Measurements from ENCODE around the gene JPH2. TPM values are rescaled to one million over a fixed set of nuclear protein-coding genes. Genes with fewer than 3 reads are reported as not detected.
A peak's percentile ranks its signal among the peaks of the same experiment; 100 is the strongest.
"Not testable (repeated sequence)": the region's sequence is repeated elsewhere in the genome, so short reads cannot be mapped to it uniquely, and the experiment has no call there.

Gene JPH2
- total RNA-seq, 1 donor from 2014 or later: 0.12 TPM

- peaks cover 8% of the 10 kb centered on the region for H3K27me3 Mint-ChIP-seq
- H3K4me1 Mint-ChIP-seq (ENCODE audit: low read depth): peaks cover 2% of the 10 kb centered on the region
- no peak for TF ChIP-seq CTCF (IDR thresholded peaks at IDR 0.05; ENCODE audit: unreplicated experiment)
- no peak overlapping the region for H3K4me3 Mint-ChIP-seq (ENCODE audit: low read depth)
- no peak for DNase-seq (ENCODE audit: low spot score, unreplicated experiment)
- no peaks in the 10 kb centered on the region for H3K9me3 Mint-ChIP-seq (ENCODE audit: low read depth)
- peaks cover 8% of the 10 kb centered on the region for H3K36me3 Mint-ChIP-seq (ENCODE audit: insufficient read depth)
- peak overlapping the region; percentile 2 for H3K27ac Mint-ChIP-seq
These were observed 6.8 kb upstream of the JPH2 start for GRCh38 chr20:44193801-44194200.

- not testable (repeated sequence) for H3K36me3 Mint-ChIP-seq (ENCODE audit: insufficient read depth); H3K9me3 Mint-ChIP-seq (ENCODE audit: low read depth); H3K27ac Mint-ChIP-seq; H3K4me3 Mint-ChIP-seq (ENCODE audit: low read depth); DNase-seq (ENCODE audit: low spot score, unreplicated experiment)
- peaks cover 12% of the 10 kb centered on the region for H3K4me1 Mint-ChIP-seq (ENCODE audit: low read depth)
- peaks cover 20% of the 10 kb centered on the region for H3K27me3 Mint-ChIP-seq
These were observed 4.7 kb upstream of the JPH2 start for GRCh38 chr20:44191640-44192039.

GRCh38 chr20:44190197-44190852, 3.3 kb upstream of the JPH2 start:
- not testable (repeated sequence) for H3K4me1 Mint-ChIP-seq (ENCODE audit: low read depth); H3K4me3 Mint-ChIP-seq (ENCODE audit: low read depth); H3K36me3 Mint-ChIP-seq (ENCODE audit: insufficient read depth); H3K27ac Mint-ChIP-seq; H3K9me3 Mint-ChIP-seq (ENCODE audit: low read depth)
- TF ChIP-seq CTCF (IDR thresholded peaks at IDR 0.05; ENCODE audit: unreplicated experiment): peak; percentile 85
- peak; percentile 44 for DNase-seq (ENCODE audit: low spot score, unreplicated experiment)
- peaks cover 20% of the 10 kb centered on the region for H3K27me3 Mint-ChIP-seq

- Mint-ChIP-seq H3K4me3 (ENCODE audit: low read depth) (no peak overlapping the region), H3K4me1 (ENCODE audit: low read depth) (peaks cover 10% of the 10 kb centered on the region), H3K27me3 (peaks cover 20% of the 10 kb centered on the region), H3K27ac (no peak overlapping the region), H3K36me3 (ENCODE audit: insufficient read depth) (no peaks in the 10 kb centered on the region), H3K9me3 (ENCODE audit: low read depth) (no peaks in the 10 kb centered on the region)
- DNase-seq (ENCODE audit: low spot score, unreplicated experiment): no peak
- TF ChIP-seq CTCF (IDR thresholded peaks at IDR 0.05; ENCODE audit: unreplicated experiment): no peak
These were observed 1.8 kb upstream of the JPH2 start for GRCh38 chr20:44188752-44189151.

GRCh38 chr20:44187772-44188709, 1.1 kb upstream of the JPH2 start:
- DNase-seq (ENCODE audit: low spot score, unreplicated experiment): no peak
- no peaks in the 10 kb centered on the region for H3K36me3 Mint-ChIP-seq (ENCODE audit: insufficient read depth)
- peaks cover 20% of the 10 kb centered on the region for H3K27me3 Mint-ChIP-seq
- H3K27ac Mint-ChIP-seq: no peak overlapping the region
- H3K9me3 Mint-ChIP-seq (ENCODE audit: low read depth): no peaks in the 10 kb centered on the region
- no peak overlapping the region for H3K4me3 Mint-ChIP-seq (ENCODE audit: low read depth)
- H3K4me1 Mint-ChIP-seq (ENCODE audit: low read depth): peaks cover 10% of the 10 kb centered on the region
- TF ChIP-seq CTCF (IDR thresholded peaks at IDR 0.05; ENCODE audit: unreplicated experiment): no peak

All from progenitor cell of endocrine pancreas (in vitro differentiated cells).